ENCODE measurements around the gene DRD2.

- TF ChIP-seq CTCF (IDR thresholded peaks at IDR 0.05) (no peak), POLR2A (IDR thresholded peaks at IDR 0.05) (no peak)
Measured at GRCh38 chr11:113426686-113427085, 48.5 kb downstream of the DRD2 start.
